H9 (cell line): ENCODE results near the gene MICALL2. TPM values are rescaled to one million over a fixed set of nuclear protein-coding genes. Genes with fewer than 3 reads are reported as not detected.

ENCODE experiments used
- DNase-seq: peaks from one replicate; pipeline ENCODE4 v3.0.0-alpha.2; 2017
- H2AFZ ChIP-seq: one replicate; pipeline ENCODE4 v1.6.1; 2013; ENCODE audit warnings: mild to moderate bottlenecking, low read length, control low read depth, moderate library complexity
- H2AK5ac ChIP-seq: 2 replicates; pipeline ENCODE4 v1.6.1; 2013; ENCODE audit warnings: low read length, control low read depth, mixed read lengths; ENCODE audit not compliant: insufficient read length
- H2BK120ac ChIP-seq: one replicate; pipeline ENCODE4 v1.6.1; 2013; ENCODE audit warnings: low read depth, mild to moderate bottlenecking, low read length, control low read depth, inconsistent platforms; ENCODE audit not compliant: poor library complexity, severe bottlenecking
- H2BK12ac ChIP-seq: 2 replicates; pipeline ENCODE4 v1.6.1; 2013; ENCODE audit warnings: low read length, control low read depth, mixed read lengths, low read depth; ENCODE audit not compliant: insufficient read length
- H2BK15ac ChIP-seq: 2 replicates; pipeline ENCODE4 v1.6.1; 2013; ENCODE audit warnings: low read depth, low read length, control low read depth
- H2BK20ac ChIP-seq: one replicate; pipeline ENCODE4 v1.6.1; 2013; ENCODE audit warnings: low read depth, mild to moderate bottlenecking, low read length, control low read depth, inconsistent platforms; ENCODE audit not compliant: poor library complexity, severe bottlenecking
- H2BK5ac ChIP-seq: 2 replicates; pipeline ENCODE4 v1.6.1; 2013; ENCODE audit warnings: low read length, control low read depth, mixed read lengths; ENCODE audit not compliant: insufficient read length
- H3K14ac ChIP-seq: 2 replicates; pipeline ENCODE4 v1.6.1; 2013; ENCODE audit warnings: low read length, control low read depth; ENCODE audit not compliant: insufficient read depth
- H3K18ac ChIP-seq: 2 replicates; pipeline ENCODE4 v1.6.1; 2013; ENCODE audit warnings: low read depth, mild to moderate bottlenecking, mixed read lengths, low read length, control low read depth; ENCODE audit not compliant: insufficient read length
- H3K23ac ChIP-seq: 2 replicates; pipeline ENCODE4 v1.6.1; 2013; ENCODE audit warnings: low read length, control low read depth, mixed read lengths, low read depth; ENCODE audit not compliant: insufficient read length
- H3K23me2 ChIP-seq: 2 replicates; pipeline ENCODE4 v1.6.1; 2013; ENCODE audit warnings: low read depth, mild to moderate bottlenecking, mixed read lengths, low read length, control low read depth; ENCODE audit not compliant: insufficient read length, poor library complexity, severe bottlenecking
- H3K27ac ChIP-seq: 2 replicates; pipeline ENCODE4 v1.5.1; 2013; ENCODE audit warnings: low read length, control low read depth, mixed read lengths, low read depth; ENCODE audit not compliant: insufficient read length
- H3K27me3 ChIP-seq: 2 replicates; pipeline ENCODE4 v1.6.1; 2013; ENCODE audit warnings: low read length, control low read depth, inconsistent platforms; ENCODE audit not compliant: insufficient read depth
- H3K4ac ChIP-seq: 2 replicates; pipeline ENCODE4 v1.6.1; 2013; ENCODE audit warnings: low read depth, mild to moderate bottlenecking, control low read depth, inconsistent platforms, low read length, moderate library complexity
- H3K4me1 ChIP-seq: 2 replicates; pipeline ENCODE4 v1.6.1; 2013; ENCODE audit warnings: low read length, control low read depth, inconsistent platforms; ENCODE audit not compliant: insufficient read depth
- H3K4me2 ChIP-seq: 2 replicates; pipeline ENCODE4 v1.6.1; 2013; ENCODE audit warnings: low read length, control low read depth, mixed read lengths; ENCODE audit not compliant: insufficient read length, insufficient read depth
- H3K56ac ChIP-seq: 2 replicates; pipeline ENCODE4 v1.6.1; 2013; ENCODE audit warnings: low read depth, mild to moderate bottlenecking, mixed read lengths, low read length, control low read depth; ENCODE audit not compliant: insufficient read length
- H3K79me1 ChIP-seq: 2 replicates; pipeline ENCODE4 v1.6.1; 2013; ENCODE audit warnings: low read depth, mild to moderate bottlenecking, moderate library complexity, low read length, control low read depth, inconsistent platforms; ENCODE audit not compliant: insufficient read depth, poor library complexity, severe bottlenecking
- H3K79me2 ChIP-seq: 2 replicates; pipeline ENCODE4 v1.6.1; 2013; ENCODE audit warnings: low read length, control low read depth, inconsistent platforms; ENCODE audit not compliant: insufficient read depth
- H3K9ac ChIP-seq: 2 replicates; pipeline ENCODE4 v1.6.1; 2013; ENCODE audit warnings: low read length, control low read depth, mixed read lengths; ENCODE audit not compliant: insufficient read length; ENCODE audit errors: extremely low read depth
- H3K9me3 ChIP-seq: one replicate; pipeline ENCODE4 v1.6.1; 2013; ENCODE audit warnings: low read depth, low read length, inconsistent platforms; ENCODE audit not compliant: control insufficient read depth
- H3T11ph ChIP-seq: one replicate; pipeline ENCODE4 v1.6.1; 2013; ENCODE audit warnings: mild to moderate bottlenecking, low read length, control low read depth, inconsistent platforms
- H4K20me1 ChIP-seq: one replicate; pipeline ENCODE4 v1.6.1; 2013; ENCODE audit not compliant: control insufficient read depth, insufficient read length, insufficient read depth
- H4K5ac ChIP-seq: 2 replicates; pipeline ENCODE4 v1.6.1; 2013; ENCODE audit warnings: low read depth, mild to moderate bottlenecking, mixed read lengths, low read length, control low read depth; ENCODE audit not compliant: insufficient read length
- H4K8ac ChIP-seq: replicated peaks from 2 replicates; pipeline ENCODE4 v1.6.1; 2013; ENCODE audit warnings: low read length, control low read depth, mixed read lengths, low read depth; ENCODE audit not compliant: insufficient read length
- H4K91ac ChIP-seq: 2 replicates; pipeline ENCODE4 v1.6.1; 2013; ENCODE audit warnings: low read depth, mild to moderate bottlenecking, moderate library complexity, mixed read lengths, low read length, control low read depth; ENCODE audit not compliant: insufficient read length
- H3K27ac Mint-ChIP-seq, 3 experiments: 2 replicates in 2 of 3; 3 replicates in 1 of 3; pipeline ENCODE4 v1.8.0; 2020 to 2021; ENCODE audit warnings: mixed read lengths in 3 of 3, mild to moderate bottlenecking in 1 of 3, moderate library complexity in 1 of 3
- H3K27me3 Mint-ChIP-seq: 2 replicates; pipeline ENCODE4 v1.8.0; 2021; ENCODE audit warnings: low read depth, mild to moderate bottlenecking, moderate library complexity, mixed read lengths
- H3K36me3 Mint-ChIP-seq, 3 experiments: 2 replicates in 2 of 3; 3 replicates in 1 of 3; pipeline ENCODE4 v1.8.0; 2020 to 2021; ENCODE audit warnings: low read depth in 3 of 3, mixed read lengths in 3 of 3; ENCODE audit not compliant: insufficient read depth in 1 of 3
- H3K4me1 Mint-ChIP-seq, 2 experiments: 2 replicates each; pipeline ENCODE4 v1.8.0; 2020; ENCODE audit warnings: mixed read lengths in 2 of 2
- H3K4me3 Mint-ChIP-seq, 2 experiments: 2 replicates in 1 of 2; 3 replicates in 1 of 2; pipeline ENCODE4 v1.8.0; 2020 to 2021; ENCODE audit warnings: mild to moderate bottlenecking in 2 of 2, mixed read lengths in 2 of 2, moderate library complexity in 1 of 2
- H3K9me3 Mint-ChIP-seq, 2 experiments: 2 replicates in 1 of 2; 3 replicates in 1 of 2; pipeline ENCODE4 v1.8.0; 2020; ENCODE audit warnings: mild to moderate bottlenecking in 2 of 2, mixed read lengths in 2 of 2, moderate library complexity in 1 of 2
- CTCF ChIP-seq: fragments of 200-600 bp; sonication (generic); conservative IDR thresholded peaks from 3 replicates; pipeline ENCODE4 v1.8.0; 2021; ENCODE audit warnings: antibody characterized with exemption, mild to moderate bottlenecking
- WGBS: extraction: QIAGEN DNeasy Blood & Tissue Kit; methylation state at CpG from one replicate; pipeline ENCODE4 v1.1.7; 2013; ENCODE audit warnings: missing lambda C conversion rate, low lambda C conversion rate, mixed read lengths; ENCODE audit not compliant: insufficient read length; ENCODE audit errors: extremely low coverage; 5-methylcytosine and 5-hydroxymethylcytosine counted together
- total RNA-seq: library from RNA; stranded (reverse); gene quantifications from 2 replicates; pipeline ENCODE4 v1.2.1, GENCODE V29; 2021

The MICALL2 gene
- total RNA-seq, 1 experiment from 2014 or later = 7.1 TPM

GRCh38 chr7:1450431-1450830 is 8.8 kb downstream of the MICALL2 start:
- H3T11ph ChIP-seq = no peak overlapping the region
- peaks cover 2% of the 10 kb centered on the region for H4K20me1 ChIP-seq
- H2AFZ ChIP-seq = no peak overlapping the region
- Mint-ChIP-seq H3K4me1 (peaks cover 0 to 5% of the 10 kb centered on the region in 2 experiments; a peak in 1 of 4 replicates), H3K9me3 (no peaks in the 10 kb centered on the region; a peak in 1 of 5 replicates), H3K27ac (peak overlapping the region; percentile 55 to 79 (median 78); a peak in 2 of 7 replicates), H3K4me3 (no peak overlapping the region), H3K27me3 (no peaks in the 10 kb centered on the region), H3K36me3 (no peaks in the 10 kb centered on the region)
- H3K79me2 ChIP-seq = no peaks in the 10 kb centered on the region
- H4K91ac ChIP-seq = no peak overlapping the region
- no peaks in the 10 kb centered on the region for H3K27me3 ChIP-seq
- no CpG with 5 or more reads among the region's 18 CpGs for WGBS
- DNase-seq = no peak
- no peak overlapping the region for H4K5ac ChIP-seq
- H2BK12ac ChIP-seq = no peak overlapping the region
- no peaks in the 10 kb centered on the region for H3K23me2 ChIP-seq
- H3K9ac ChIP-seq = no peak overlapping the region
- H3K18ac ChIP-seq = no peak overlapping the region
- H3K56ac ChIP-seq = no peak overlapping the region
- H3K79me1 ChIP-seq = no peaks in the 10 kb centered on the region
- no peak overlapping the region for H3K4ac ChIP-seq
- H2AK5ac ChIP-seq = no peak overlapping the region
- H2BK120ac ChIP-seq = no peak overlapping the region
- H3K4me2 ChIP-seq = no peak overlapping the region
- H2BK15ac ChIP-seq = no peak overlapping the region
- no peak overlapping the region for H3K23ac ChIP-seq
- no peak overlapping the region for H2BK20ac ChIP-seq
- no peak overlapping the region for H3K27ac ChIP-seq
- no peaks in the 10 kb centered on the region for H3K4me1 ChIP-seq
- no peak overlapping the region for H2BK5ac ChIP-seq
- H3K14ac ChIP-seq = no peak overlapping the region; the same call in 1 of the 2 replicates
- H4K8ac ChIP-seq = no peak overlapping the region
- no peaks in the 10 kb centered on the region for H3K9me3 ChIP-seq
- TF ChIP-seq CTCF = no peak
